D721Med (cell line): ENCODE data around the gene COX7A2L.
A peak's percentile ranks its signal among the peaks of the same experiment; 100 is the strongest.
"Not testable (repeated sequence)": the region's sequence is repeated elsewhere in the genome, so short reads cannot be mapped to it uniquely, and the experiment has no call there.

Experiments
- DNase-seq: peaks from one replicate; pipeline ENCODE4 v3.0.0; 2011; ENCODE audit warnings: low spot score; ENCODE audit not compliant: insufficient read length
- FAIRE-seq: peaks from 2 replicates; lab custom pipeline; 2011; peaks lifted over from hg19 to GRCh38; lab: Jason Lieb, UNC
- CTCF ChIP-seq: IDR thresholded peaks from 2 replicates; pipeline ENCODE4 v1.5.1; 2012; ENCODE audit warnings: mild to moderate bottlenecking, control low read depth; ENCODE audit not compliant: insufficient read depth; ENCODE audit errors: missing control alignments

The COX7A2L gene

DNA sequence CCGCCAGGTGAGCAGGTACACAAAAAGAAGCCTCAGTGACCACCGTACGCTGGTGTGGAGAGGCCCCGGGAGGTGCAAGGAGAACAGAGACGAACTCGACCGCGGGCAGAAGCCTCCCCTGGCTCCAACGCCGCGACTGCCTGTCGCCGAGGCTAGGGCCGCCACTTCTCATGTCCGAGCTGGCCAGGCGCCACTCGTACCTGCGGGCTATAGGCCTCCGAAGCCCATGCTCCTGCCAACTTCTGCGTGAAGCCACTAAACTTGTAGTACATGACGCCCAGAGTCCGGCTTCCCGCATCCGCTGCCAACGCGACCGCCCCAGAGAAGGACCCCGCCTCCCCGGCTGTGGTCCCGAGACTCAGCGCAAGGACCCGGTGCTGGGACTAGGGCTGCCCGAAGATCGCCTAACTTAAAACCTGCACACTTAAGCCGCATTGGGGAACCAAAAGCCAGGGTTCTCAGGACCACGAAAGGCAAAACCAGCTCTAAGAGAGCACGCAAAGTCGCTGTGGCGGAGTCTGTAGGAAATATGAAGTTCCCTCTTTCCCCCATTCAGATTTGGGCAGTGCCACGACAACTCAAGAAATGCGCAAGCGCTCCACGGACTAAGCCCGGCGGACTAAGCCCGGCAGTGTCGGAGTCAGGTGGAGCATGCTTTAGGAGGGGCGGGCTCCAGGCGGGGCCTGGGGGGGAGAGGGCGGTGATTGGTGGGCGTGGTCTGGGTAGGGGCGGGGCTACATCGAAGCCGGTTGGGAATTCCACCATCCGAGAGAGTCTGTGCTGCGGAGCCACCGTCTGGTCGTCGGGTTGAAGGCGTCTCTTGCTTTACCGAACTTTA lies at the start of gene COX7A2L:
TSS of gene COX7A2L (minus strand) at position 328 of the 838 bp plus-strand sequence. CDS start at position 272, 56 bp downstream.
- DNase-seq (peak; percentile 90), FAIRE-seq (no peak)
- TF ChIP-seq CTCF, result peak; percentile 45

GRCh38 chr2:42408009-42408408 lies 47.0 kb upstream of the COX7A2L start:
- DNase-seq (no peak), FAIRE-seq (no peak)
- TF ChIP-seq CTCF, result no peak

DNA sequence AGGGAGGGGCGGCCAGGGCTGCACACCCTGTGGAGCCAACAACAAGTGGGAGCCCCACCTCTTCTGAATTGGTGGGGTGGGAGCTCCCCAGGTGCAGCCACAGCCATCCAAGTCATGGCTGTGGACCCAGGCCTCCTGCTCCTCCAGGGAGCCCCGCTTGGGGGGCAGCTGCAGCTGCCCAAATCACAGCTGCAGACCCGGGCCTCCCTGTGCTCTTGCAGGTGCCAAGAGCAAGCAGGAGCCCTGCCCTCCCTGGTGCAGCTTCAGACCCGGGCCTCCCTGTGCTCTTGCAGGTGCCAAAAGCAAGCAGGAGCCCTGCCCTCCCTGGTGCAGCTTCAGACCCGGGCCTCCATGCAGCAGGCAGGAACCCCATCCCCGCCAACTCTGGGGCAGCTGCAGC lies 46.5 kb upstream of the COX7A2L start:
- TF ChIP-seq CTCF, result no peak
- FAIRE-seq, result no peak
- no peak for DNase-seq

DNA sequence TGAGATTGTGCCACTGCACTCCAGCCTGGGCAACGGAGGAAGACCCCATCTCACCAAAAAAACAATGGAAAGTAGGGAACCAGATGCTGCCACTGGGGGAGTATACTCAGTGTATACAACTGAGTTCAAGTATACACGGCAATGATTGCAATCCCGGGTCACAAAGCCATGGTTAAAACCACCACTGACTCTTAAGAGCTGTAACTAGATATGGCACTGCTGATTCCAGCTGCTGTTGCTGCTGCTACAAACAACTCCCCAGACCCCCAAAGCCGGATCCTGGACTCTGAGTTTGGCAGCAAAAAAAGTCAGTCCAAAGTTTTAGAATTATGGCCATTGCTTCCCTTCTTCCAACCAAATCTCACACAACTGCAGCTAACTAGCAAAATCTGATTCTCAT lies 43.7 kb upstream of the COX7A2L start:
- no peak for DNase-seq
- TF ChIP-seq CTCF, result no peak
- no peak for FAIRE-seq

GRCh38 chr2:42401773-42402172 lies 40.8 kb upstream of the COX7A2L start:
- no peak for DNase-seq
- TF ChIP-seq CTCF, result no peak
- no peak for FAIRE-seq

GRCh38 chr2:42398052-42398451 lies 37.0 kb upstream of the COX7A2L start:
- not testable (repeated sequence) for FAIRE-seq, DNase-seq

DNA sequence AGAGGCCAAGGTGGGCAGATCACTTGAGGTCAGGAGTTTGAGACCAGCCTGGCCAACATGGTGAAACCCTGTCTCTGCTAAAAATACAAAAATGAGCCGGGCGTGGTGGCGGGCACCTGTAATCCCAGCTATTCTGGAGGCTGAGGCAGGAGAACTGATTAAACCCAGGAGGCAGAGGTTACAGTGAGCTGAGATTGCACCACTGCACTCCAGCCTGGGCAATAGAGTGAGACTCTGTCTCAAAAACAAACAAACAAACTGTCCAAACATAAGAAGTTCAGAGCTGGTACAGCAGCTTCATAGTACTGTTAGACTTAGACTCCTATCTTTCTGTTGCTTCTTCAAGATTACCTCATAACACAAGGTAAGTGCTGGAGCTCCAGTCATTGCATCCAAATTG lies 32.3 kb upstream of the COX7A2L start:
- FAIRE-seq, DNase-seq: not testable (repeated sequence)

- TF ChIP-seq CTCF, result no peak
- DNase-seq (no peak), FAIRE-seq (no peak)
Measured at GRCh38 chr2:42392191-42392590, 31.2 kb upstream of the COX7A2L start.
